Ovary (tissue), 3 donors: ENCODE data around the gene HMG20B.

Source experiments
- CTCF ChIP-seq, 3 donors: fragments of 450-650 bp in 2 of 3; fragments of 200-600 bp in 1 of 3; IDR thresholded peaks; one replicate each; pipeline versions ENCODE4 v1.5.1 to v1.8.0; 2016 to 2022; ENCODE audit warnings: antibody characterized with exemption in 3 of 3, mild to moderate bottlenecking in 1 of 3
- POLR2A ChIP-seq: fragments of 450-650 bp; IDR thresholded peaks from one replicate; pipeline ENCODE4 v1.6.1; 2017; ENCODE audit warnings: antibody characterized with exemption, mild to moderate bottlenecking, moderate library complexity
- donor health status: DM: no; HTN: no; CAD: no.

- TF ChIP-seq CTCF (IDR thresholded peaks at IDR 0.05) (no peak), POLR2A (no peak)
Observed at GRCh38 chr19:3573162-3573857, 566 bp downstream of the HMG20B start.
